GM21619 (cell line): ENCODE measurements around the gene ABCB8.
"Not testable (repeated sequence)": the region's sequence is repeated elsewhere in the genome, so short reads cannot be mapped to it uniquely, and the experiment has no call there.

ENCODE experiments used
- ATAC-seq: cut with Tn5 transposase; IDR thresholded peaks from one replicate; pipeline ENCODE4 v1.9.1; 2021; ENCODE audit not compliant: unreplicated experiment

ABCB8 gene

DNA sequence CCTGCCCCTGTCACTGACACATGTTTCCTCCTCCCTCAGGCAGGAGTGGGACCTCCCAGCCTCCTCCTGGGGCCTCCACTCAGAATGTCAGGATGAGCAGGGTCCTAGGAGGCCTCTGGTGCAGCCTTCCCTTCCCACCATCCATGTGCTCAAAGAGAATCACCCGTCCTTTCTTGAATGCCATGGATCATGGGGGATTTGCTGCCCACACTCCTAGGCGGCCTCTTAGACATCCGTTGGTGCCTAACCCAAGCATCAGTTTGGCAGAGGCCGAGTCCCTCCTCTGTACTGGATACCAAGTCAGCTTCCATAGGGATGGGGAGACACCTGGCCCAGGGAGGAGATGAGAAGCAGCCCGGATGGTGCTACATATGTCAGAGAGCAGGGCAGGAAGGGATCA, 30.4 kb upstream of the ABCB8 start:
- ATAC-seq = no peak

DNA sequence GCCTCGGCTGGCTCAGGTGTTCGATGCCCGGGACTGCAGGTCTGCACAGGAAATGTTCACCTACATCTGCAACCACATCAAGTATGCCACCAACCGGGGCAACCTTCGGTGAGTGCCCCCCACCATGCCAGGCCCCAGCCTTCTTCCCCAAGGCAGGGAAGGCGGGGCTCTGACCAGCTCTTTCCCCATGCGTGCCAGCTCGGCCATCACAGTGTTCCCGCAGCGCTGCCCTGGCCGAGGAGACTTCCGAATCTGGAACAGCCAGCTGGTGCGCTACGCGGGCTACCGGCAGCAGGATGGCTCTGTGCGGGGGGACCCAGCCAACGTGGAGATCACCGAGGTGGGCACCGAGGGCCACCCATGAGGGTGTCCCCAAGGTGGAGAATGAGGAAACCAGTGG, 29.9 kb upstream of the ABCB8 start:
- ATAC-seq = no peak

DNA sequence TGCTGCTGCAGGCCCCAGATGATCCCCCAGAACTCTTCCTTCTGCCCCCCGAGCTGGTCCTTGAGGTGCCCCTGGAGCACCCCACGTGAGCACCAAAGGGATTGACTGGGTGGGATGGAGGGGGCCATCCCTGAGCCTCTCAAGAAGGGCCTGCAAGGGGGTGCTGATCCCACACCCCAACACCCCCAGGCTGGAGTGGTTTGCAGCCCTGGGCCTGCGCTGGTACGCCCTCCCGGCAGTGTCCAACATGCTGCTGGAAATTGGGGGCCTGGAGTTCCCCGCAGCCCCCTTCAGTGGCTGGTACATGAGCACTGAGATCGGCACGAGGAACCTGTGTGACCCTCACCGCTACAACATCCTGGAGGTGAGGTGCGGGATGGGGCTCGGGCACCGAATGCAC, 29.2 kb upstream of the ABCB8 start:
- ATAC-seq = no peak

DNA sequence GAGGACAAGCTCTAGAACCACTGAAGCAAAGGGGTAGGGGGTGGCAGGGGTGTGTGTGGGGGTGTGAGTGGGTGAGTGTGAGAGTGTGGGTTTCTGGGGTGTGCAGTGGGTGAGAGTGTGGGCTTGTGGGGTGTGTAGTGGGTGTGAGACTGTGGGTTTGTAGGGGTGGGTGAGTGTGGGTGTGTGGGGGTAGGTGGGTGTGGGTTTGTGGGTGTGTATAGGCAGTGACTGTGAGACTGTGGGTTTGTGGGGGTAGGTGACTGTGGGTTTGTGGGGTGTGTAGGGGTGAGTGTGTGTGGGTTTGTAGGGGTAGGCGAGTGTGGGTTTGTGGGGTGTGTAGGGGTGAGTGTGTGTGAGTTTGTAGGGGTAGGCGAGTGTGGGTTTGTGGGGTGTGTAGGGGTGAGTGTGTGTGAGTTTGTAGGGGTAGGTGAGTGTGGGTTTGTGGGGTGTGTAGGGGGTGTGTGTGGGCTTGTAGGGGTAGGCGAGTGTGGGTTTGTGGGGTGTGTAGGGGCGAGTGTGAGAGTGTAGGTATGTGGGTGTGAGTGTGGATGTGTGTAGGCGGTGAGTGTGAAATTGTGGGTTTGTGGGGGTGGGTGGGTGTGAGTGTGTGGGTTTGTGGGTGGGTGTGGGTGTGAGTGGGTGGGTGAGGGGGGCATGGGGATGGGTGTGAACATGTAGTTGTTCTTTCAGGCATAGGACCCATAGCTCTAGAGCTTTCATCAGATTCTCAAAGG, 28.6 kb upstream of the ABCB8 start:
- no peak for ATAC-seq

DNA sequence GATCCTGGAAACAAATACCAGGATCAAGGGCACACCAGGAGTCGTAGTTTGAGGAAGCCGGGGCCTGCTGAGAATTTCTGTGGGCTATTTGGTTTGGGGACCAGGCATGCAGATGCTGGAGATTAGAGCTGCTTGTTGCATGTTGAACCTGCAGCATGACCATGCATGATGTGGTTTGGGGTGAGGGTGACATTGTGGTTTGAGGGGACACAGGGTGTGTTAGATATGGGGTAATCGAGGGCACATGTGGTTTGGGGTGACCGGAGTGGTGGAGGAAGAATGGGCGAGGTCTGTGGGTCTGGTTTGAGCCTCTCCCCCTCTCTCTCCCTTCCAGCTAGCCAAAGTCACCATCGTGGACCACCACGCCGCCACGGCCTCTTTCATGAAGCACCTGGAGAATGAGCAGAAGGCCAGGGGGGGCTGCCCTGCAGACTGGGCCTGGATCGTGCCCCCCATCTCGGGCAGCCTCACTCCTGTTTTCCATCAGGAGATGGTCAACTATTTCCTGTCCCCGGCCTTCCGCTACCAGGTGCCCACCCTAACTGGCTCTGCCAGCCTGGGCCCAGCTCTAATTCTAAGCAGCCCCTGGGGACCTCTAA, 27.3 kb upstream of the ABCB8 start:
- no peak for ATAC-seq

DNA sequence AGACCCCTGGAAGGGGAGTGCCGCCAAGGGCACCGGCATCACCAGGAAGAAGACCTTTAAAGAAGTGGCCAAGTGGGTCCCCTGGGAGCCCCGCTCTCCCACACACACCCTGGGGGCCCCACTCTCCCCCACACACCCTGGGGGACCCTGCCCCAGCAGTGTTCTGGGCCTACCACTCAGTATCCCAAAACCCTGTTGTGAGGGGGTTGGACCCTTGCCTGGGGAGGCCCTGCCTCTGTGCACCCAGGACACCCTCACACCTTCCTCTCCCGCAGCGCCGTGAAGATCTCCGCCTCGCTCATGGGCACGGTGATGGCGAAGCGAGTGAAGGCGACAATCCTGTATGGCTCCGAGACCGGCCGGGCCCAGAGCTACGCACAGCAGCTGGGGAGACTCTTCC, 26.7 kb upstream of the ABCB8 start:
- no peak for ATAC-seq

DNA sequence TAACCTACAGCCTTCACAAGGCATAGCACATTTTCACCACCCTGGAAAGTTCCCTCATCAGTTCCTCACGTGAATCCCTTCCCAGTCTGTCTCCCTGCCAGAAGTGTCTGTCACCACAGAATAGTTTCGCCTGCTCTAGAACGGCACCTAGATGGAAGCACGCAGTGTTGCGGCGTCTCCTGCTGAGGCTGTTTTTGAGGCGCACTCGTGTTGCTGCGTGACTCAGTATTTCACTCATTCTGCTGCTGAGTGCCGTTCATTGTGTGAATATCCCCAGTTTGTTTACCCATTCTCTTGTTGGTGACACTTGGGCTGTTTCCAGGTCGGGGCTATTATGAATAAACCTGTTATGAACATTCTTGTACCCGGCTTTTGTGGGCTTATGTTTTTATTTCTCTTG, 24.7 kb upstream of the ABCB8 start:
- no peak for ATAC-seq

DNA sequence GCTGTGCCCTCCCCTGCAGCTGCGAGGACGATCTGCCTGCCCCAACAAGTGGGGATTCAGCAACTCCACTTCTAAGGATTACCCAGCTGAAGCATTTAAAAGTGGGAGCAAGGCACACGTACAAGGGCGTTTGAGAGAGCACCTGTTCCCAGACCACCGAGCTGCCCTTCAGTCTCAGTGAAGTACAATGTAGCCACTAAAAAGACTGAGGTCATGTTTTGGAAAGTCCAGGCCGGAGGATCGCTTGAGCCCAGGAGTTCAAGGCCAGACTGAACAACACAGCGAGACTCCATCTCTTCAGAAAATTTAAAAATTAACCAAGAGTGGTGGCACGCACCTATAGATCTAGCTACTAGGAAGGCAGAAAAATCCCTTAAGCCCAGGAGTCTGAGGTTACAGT, 22.7 kb upstream of the ABCB8 start:
- no peak for ATAC-seq

DNA sequence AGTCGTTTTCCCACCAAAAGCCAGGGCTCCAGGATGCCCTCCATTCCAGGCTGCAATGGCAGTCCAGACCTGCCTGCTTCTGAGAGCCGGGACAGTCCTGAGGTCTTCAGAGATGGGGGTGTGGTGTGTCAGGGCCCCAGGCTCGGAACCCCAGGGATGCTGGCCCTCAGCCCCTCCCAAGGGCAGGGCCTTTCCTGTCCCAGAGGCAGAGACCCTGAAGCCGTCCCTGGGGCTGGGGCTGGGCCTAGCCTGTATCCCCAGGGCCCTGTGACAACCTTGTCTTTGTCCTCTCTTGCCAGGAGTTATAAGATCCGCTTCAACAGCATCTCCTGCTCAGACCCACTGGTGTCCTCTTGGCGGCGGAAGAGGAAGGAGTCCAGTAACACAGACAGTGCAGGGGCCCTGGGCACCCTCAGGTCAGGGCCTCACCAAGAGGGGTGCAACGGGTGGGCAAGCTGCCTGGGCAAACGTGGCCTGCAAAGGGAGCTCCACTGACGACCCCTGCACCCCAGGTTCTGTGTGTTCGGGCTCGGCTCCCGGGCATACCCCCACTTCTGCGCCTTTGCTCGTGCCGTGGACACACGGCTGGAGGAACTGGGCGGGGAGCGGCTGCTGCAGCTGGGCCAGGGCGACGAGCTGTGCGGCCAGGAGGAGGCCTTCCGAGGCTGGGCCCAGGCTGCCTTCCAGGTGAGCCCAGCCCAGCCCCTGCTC, 21.5 kb upstream of the ABCB8 start:
- no peak for ATAC-seq

DNA sequence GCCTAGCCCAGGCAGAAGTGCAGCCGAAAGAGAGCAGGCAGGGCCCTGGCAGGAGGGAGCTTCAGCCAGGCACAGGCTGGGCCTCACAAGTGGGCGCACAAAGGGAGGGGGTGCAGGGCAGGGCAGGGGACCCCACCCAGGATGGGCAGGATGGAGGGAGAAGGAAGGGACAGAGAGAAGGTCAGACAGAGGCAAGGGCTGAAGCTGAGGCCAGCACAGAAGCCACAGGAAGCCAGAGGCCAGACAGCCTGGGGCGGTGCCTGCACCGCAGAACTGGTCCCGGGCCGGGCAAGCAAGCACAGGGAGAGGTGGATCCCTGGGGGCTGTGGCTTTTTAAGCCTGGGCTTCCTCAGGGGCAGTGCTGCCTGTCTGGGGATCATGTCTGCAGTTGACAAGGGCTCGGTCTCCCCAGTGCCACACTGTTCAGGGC, 20.8 kb upstream of the ABCB8 start:
- ATAC-seq = no peak

DNA sequence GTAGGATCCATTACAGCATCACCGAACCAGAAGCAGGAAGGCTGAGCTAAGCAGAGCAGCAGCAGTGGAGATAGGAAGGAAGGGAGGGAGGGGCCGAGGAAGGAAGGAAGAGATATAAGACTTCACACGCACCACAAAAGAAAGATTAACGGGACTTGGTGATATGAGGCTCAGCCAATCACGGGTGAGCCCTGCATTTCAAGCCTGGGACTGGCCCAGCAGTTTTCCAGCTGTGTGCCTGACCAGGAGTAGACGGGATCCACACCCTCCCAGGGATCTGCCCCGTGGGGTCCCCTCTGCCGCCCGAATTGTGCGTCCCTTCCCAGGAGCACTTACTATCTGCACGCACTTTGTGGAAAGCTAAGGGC, 20.1 kb upstream of the ABCB8 start:
- no peak for ATAC-seq

DNA sequence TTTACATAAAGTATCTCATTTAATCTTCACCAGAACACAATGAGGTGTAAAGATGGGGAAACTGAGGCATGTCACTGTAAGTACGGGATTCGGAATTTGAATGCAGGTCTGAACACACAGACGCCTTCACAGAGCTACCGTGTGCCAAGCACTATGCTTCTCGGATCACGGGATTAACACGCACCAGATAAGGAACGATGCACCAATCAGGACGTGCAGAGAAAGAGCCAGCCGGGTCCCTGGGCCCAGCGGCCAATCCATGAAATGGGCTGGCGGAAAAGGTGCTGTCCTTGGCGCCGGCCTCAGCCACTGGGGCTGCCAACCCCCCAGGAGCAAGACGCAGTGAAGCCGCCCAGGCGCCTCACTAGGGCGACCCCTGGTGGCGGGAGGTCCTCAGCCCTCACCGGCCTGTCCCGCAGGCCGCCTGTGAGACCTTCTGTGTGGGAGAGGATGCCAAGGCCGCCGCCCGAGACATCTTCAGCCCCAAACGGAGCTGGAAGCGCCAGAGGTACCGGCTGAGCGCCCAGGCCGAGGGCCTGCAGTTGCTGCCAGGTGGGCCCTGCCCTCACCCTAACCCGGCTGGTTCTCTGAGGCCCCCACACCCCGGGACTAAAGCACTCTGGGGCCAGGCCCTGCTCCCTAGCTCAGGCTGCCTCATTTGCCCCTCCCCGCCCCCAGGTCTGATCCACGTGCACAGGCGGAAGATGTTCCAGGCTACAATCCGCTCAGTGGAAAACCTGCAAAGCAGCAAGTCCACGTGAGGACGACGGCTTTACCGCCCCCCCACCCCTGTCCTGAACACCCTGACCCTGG, 19.5 kb upstream of the ABCB8 start:
- peak; percentile 65 for ATAC-seq

DNA sequence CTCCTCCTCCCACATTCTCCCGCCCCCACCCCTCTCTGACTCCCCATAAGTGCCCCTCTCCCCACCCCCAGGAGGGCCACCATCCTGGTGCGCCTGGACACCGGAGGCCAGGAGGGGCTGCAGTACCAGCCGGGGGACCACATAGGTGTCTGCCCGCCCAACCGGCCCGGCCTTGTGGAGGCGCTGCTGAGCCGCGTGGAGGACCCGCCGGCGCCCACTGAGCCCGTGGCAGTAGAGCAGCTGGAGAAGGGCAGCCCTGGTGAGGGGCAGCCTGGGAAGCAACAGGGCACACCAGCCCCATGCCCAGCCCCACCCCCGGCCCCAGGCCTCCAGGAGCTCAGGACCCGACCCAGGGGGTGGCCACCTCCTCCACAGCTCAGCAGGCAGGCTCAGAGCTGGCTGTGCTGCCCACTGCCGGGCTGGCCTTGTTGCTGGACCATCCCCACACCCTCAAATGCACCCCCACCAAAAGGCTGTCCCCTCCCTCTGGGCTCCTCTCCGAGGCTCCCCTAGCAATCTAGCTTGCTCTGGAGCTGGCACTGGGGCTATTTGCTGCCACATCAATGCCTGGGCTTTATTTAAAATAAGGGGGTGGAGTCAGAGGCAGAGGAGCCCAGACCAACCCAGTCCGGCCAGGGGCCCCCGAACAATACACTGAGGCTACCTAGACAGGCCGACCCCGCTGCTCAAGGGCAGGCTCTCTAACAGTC, 18.8 kb upstream of the ABCB8 start:
- ATAC-seq = no peak

DNA sequence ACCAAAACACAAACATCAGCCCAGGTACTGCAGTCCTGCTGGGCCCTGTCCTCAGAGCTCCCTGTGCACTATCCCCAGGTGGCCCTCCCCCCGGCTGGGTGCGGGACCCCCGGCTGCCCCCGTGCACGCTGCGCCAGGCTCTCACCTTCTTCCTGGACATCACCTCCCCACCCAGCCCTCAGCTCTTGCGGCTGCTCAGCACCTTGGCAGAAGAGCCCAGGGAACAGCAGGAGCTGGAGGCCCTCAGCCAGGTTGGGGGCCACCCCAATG, 18.3 kb upstream of the ABCB8 start:
- ATAC-seq = no peak

DNA sequence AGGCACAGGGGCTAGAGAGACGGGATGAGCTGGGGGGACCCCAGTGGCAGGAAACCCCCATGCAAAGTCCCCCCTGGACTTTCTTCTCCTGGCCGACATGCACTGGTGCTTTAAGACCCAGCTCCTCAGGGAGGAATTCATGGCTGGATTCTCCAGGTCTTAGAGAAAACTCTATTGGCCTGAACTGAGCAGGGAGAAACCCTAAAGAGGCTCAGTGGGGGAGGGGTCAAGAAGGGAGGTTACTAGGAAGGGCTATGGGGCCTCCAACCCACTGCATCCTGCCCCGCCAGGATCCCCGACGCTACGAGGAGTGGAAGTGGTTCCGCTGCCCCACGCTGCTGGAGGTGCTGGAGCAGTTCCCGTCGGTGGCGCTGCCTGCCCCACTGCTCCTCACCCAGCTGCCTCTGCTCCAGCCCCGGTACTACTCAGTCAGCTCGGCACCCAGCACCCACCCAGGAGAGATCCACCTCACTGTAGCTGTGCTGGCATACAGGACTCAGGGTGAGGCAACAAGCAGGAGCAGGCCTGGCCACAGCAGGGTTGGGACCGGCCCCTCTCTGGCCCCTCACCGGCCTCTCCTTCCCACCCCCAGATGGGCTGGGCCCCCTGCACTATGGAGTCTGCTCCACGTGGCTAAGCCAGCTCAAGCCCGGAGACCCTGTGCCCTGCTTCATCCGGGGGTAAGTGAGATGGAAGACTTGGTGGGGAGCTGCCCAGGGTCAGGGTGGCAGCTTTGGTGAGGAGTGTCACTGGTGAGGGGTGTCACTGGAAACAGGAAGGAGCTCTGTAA, 17.7 kb upstream of the ABCB8 start:
- no peak for ATAC-seq

DNA sequence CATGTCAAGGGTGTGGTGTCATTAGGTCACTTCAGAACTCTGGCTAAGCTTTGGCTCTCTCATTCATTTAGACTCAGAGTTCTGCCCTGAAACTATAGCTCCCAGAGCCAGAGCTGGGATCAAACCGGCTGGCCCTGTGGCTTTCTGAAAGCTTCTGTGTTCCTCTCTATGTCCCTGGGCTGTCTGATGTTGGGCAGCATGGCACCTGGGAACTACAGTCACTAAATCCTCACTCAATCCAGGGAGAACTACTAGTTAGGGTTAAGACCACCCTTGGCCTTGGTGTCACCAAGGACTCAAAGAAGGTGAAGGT, 17.2 kb upstream of the ABCB8 start:
- no peak for ATAC-seq

DNA sequence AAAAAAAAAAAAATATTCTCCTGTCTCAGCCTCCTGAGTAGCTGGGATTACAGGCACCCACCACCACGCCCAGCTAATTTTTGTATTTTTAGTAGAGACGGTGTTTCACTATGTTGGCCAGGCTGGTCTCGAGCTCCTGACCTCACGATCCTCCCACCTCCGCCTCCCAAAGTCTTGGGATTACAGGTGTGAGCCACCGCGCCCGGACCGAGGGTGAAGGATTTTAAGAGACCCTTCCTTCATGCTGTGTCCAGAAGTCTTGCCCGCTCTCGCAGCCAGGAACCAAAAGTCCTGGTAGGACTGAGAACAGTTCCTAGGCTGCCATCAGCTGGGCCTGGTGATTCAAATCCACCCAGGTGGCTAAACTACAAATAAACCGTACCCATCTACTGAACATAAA, 16.6 kb upstream of the ABCB8 start:
- not testable (repeated sequence) for ATAC-seq

DNA sequence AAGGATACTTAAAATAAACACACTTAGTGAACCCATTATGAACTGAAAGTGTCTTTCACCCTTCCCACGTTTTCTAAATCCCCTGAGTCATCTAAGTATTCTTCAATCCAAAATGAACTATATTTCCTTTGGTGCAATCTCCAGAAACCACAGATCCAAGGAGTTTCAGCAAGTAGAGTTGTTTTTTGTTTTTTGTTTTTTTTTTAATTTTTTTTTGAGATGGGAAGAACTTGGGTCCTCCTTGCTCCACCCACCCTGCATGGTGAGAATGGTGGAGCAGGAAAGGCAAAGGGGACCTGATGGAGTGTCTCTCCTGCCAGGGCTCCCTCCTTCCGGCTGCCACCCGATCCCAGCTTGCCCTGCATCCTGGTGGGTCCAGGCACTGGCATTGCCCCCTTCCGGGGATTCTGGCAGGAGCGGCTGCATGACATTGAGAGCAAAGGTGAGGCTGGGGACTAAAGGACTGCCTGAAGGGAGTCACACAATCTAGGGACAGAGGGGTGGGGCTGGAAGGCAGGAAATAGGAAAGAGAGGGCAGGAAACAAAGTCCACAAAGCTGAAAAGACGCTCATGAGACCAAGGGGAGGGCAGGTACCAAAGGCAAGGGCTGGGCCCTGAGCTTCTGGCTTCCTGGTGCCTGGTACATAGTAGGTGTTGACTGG, 16.1 kb upstream of the ABCB8 start:
- ATAC-seq = no peak

DNA sequence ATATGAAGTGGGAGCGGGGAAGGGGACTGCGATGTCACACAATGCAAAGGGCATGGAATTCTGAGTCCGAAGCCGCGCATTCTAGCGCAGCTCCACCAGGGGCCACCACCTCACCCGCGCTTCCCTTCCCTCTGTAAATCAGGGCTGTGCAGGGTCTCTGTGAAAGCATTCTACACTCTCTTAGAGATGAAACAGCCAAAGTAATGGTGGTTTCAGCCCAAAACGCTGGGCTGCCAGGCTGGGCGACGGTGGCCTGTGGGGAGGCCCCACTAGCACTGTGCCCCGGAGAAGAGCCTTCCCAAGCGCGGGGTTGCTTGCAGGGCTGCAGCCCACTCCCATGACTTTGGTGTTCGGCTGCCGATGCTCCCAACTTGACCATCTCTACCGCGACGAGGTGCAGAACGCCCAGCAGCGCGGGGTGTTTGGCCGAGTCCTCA, 15.3 kb upstream of the ABCB8 start:
- ATAC-seq = no peak

DNA sequence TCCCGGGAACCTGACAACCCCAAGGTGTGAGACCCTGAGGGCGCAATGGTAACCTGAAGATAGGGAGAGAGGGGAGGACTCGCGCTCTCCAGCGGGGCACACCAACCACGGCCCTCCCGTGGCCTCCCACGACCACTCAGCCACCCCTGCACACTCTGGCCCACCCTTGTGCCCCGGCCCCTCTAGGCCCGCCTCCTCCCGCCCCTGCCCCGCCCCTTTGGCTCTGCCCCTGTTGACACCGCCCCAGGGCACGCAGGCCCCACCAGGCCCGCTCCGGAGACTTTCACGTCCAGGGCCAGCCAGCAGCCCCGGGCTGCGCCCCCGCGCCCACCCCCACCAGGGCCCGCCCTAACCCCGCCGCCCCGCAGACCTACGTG, 14.9 kb upstream of the ABCB8 start:
- ATAC-seq = no peak
